NCI-H446 treated with DMSO at 0.1 percent for 48 hours (cell line): ENCODE results near the gene LYPD6B.

Experiments
- DNase-seq: peaks from one replicate; lab custom pipeline; 2025; lab: John Stamatoyannopoulos, UW

Gene LYPD6B

GRCh38 chr2:149042881-149043280, 4.4 kb downstream of the LYPD6B start:
- DNase-seq: no peak

- no peak for DNase-seq
Measured at GRCh38 chr2:149044500-149044899, 6.0 kb downstream of the LYPD6B start.

GRCh38 chr2:149047118-149047517, 8.6 kb downstream of the LYPD6B start:
- no peak for DNase-seq

- DNase-seq: no peak
Measured at GRCh38 chr2:149049142-149049541, 10.6 kb downstream of the LYPD6B start.

- DNase-seq: no peak
Measured at GRCh38 chr2:149050188-149050587, 11.7 kb downstream of the LYPD6B start.

GRCh38 chr2:149055751-149056150, 17.3 kb downstream of the LYPD6B start:
- no peak for DNase-seq

GRCh38 chr2:149056541-149057255, 18.2 kb downstream of the LYPD6B start:
- DNase-seq: no peak

GRCh38 chr2:149057401-149057800, 18.9 kb downstream of the LYPD6B start:
- DNase-seq: no peak

GRCh38 chr2:149058936-149059335, 20.4 kb downstream of the LYPD6B start:
- no peak for DNase-seq

- DNase-seq: no peak
Measured at GRCh38 chr2:149059822-149060221, 21.3 kb downstream of the LYPD6B start.

- DNase-seq: no peak
Measured at GRCh38 chr2:149061133-149061745, 22.7 kb downstream of the LYPD6B start.

GRCh38 chr2:149062531-149062930, 24.0 kb downstream of the LYPD6B start:
- DNase-seq: no peak

GRCh38 chr2:149063177-149063576, 24.7 kb downstream of the LYPD6B start:
- DNase-seq: no peak

GRCh38 chr2:149064365-149064841, 25.9 kb downstream of the LYPD6B start:
- DNase-seq: no peak

- DNase-seq: no peak
Measured at GRCh38 chr2:149064856-149065630, 26.5 kb downstream of the LYPD6B start.

GRCh38 chr2:149068225-149068995, 29.9 kb downstream of the LYPD6B start:
- no peak for DNase-seq

GRCh38 chr2:149068996-149069888, 30.7 kb downstream of the LYPD6B start:
- no peak for DNase-seq

- no peak for DNase-seq
Measured at GRCh38 chr2:149070681-149071320, 32.3 kb downstream of the LYPD6B start.

- no peak for DNase-seq
Measured at GRCh38 chr2:149075105-149075504, 36.6 kb downstream of the LYPD6B start.

- DNase-seq: no peak
Measured at GRCh38 chr2:149075853-149076252, 37.4 kb downstream of the LYPD6B start.
